ENCODE results near the gene FES. TPM values are rescaled to one million over a fixed set of nuclear protein-coding genes. Genes with fewer than 3 reads are reported as not detected.

Gene FES
- total and polyA plus RNA-seq, 4 donors, result 11.6 to 68.3 (median 33.1) TPM

DNA sequence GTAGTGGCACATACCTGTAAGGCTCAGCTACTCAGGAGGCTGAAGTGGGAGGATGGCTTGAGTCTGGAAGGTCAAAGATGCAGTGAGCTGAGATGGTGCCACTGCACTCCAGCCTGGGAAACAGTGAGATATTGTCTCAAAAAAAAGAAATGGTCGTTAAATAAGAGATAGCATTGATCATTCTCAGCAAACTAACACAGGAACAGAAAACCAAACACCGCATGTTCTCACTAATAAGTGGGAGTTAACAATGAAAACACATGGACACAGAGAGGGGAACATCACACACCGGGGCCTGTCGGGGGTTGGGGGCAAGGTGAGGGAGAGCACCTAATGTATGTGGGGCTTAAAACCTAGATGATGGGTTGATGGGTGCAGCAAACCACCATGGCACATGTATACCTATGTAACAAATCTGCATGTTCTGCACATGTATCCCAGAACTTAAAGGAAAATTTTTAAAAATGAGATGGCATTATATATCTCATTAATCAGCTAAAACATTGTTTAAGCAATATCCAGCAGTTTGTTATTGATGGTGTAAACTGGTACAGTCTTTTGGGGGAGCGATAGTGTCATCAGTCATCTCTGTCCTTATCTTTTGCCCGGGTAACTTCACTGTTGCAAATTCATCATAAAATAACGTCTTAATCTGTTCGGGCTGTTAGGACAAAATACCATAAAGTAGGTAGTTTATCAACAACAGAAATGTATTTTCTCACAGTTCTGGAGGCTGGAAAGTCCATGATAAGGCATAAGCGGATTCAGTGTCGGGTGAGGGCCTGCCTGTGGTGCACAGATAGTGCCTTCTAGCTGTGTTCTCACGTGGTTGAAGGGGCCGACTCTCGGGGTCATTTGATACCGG lies 17.1 kb downstream of the FES start:
- Histone ChIP-seq H3K27me3 (ENCODE audit: control insufficient read depth in 1 of 2, insufficient read depth in 2 of 2, low read length in 1 of 2) (no peaks in the 10 kb centered on the region), H3K4me1 (ENCODE audit: control insufficient read depth in 1 of 2, insufficient read depth in 2 of 2, low read length in 2 of 2) (no peaks in the 10 kb centered on the region), H3K27ac (ENCODE audit: low read depth in 1 of 2, low read length in 2 of 2) (peak overlapping the region in 1 of 2 donors; percentile 62), H3K9me3 (ENCODE audit: control insufficient read depth, low read length) (no peaks in the 10 kb centered on the region), H3K36me3 (ENCODE audit: control insufficient read depth in 1 of 2, insufficient read depth in 2 of 2, low read length in 1 of 2) (peaks cover 0 to 2% of the 10 kb centered on the region in 2 donors), H3K4me3 (ENCODE audit: low read length in 2 of 2) (no peak overlapping the region)
- WGBS, 2 donors, result 54 to 57% methylated on average over 14 of the region's 14 CpGs
- intact Hi-C loops (cut with DNase I), result loop anchor here in 1 of 2 donors (2.0 kb wide), 1 partner anchor 29 kb away; no protein-coding TSS in a partner anchor
- DNase-seq (no peak), ATAC-seq (ENCODE audit: low FRiP score) (no peak)

DNA sequence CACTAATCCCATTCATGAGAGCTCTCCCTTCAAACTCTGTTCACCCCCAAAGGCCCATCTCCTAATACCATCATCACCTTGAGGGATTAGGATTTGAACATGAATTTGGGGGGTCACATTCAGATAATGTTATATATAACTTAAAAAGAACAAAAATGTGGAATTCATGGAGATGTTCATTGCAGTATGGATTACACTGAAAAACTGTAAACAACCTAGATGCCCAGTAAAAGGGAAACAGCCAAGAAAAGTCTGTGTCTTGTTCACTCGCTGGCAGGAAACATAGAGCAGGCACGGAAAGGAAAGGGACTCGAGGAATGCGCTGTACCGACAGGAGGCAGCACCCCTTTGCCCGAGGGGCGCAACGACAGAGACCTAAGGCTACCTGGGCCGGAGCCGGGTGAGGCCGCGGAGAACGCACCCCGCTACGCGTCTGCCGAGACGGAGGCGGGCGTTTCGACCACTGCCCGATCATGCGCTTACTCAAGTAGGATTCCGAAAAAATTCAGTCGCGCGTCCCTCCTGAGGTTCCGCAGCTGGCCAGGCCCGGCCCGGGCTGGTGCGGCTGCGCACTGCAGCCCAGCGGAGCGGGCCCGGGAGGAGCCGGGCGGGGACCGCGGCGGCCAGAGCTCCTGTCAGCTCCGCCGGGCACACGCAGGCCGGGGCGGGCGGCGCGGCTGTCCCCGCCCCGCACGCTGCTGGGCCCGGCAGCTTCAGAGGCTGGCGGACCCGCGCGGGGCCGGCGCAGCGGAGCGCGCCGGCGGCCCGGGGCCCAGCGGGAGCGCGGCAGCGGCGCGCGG lies 17.9 kb downstream of the FES start:
- no peaks in the 10 kb centered on the region for H3K4me1 ChIP-seq (ENCODE audit: control insufficient read depth in 1 of 2, insufficient read depth in 2 of 2, low read length in 2 of 2)
- H3K36me3 ChIP-seq (ENCODE audit: control insufficient read depth in 1 of 2, insufficient read depth in 2 of 2, low read length in 1 of 2), result peaks cover 0 to 6% of the 10 kb centered on the region in 2 donors
- peak overlapping the region; percentile 77 to 90 for H3K4me3 ChIP-seq (ENCODE audit: low read length in 2 of 2)
- intact Hi-C loops (cut with DNase I), result loop anchor here in 1 of 2 donors (2.0 kb wide), 1 partner anchor 29 kb away; no protein-coding TSS in a partner anchor
- no peaks in the 10 kb centered on the region for H3K9me3 ChIP-seq (ENCODE audit: control insufficient read depth, low read length)
- WGBS, 2 donors, result 0% methylated on average over 60 to 71 of the region's 71 CpGs
- DNase-seq, result peak; percentile 84 to 92
- ATAC-seq (ENCODE audit: low FRiP score), result peak; percentile 93
- peak overlapping the region; percentile 79 to 97 for H3K27ac ChIP-seq (ENCODE audit: low read depth in 1 of 2, low read length in 2 of 2)
- no peaks in the 10 kb centered on the region for H3K27me3 ChIP-seq (ENCODE audit: control insufficient read depth in 1 of 2, insufficient read depth in 2 of 2, low read length in 1 of 2)

DNA sequence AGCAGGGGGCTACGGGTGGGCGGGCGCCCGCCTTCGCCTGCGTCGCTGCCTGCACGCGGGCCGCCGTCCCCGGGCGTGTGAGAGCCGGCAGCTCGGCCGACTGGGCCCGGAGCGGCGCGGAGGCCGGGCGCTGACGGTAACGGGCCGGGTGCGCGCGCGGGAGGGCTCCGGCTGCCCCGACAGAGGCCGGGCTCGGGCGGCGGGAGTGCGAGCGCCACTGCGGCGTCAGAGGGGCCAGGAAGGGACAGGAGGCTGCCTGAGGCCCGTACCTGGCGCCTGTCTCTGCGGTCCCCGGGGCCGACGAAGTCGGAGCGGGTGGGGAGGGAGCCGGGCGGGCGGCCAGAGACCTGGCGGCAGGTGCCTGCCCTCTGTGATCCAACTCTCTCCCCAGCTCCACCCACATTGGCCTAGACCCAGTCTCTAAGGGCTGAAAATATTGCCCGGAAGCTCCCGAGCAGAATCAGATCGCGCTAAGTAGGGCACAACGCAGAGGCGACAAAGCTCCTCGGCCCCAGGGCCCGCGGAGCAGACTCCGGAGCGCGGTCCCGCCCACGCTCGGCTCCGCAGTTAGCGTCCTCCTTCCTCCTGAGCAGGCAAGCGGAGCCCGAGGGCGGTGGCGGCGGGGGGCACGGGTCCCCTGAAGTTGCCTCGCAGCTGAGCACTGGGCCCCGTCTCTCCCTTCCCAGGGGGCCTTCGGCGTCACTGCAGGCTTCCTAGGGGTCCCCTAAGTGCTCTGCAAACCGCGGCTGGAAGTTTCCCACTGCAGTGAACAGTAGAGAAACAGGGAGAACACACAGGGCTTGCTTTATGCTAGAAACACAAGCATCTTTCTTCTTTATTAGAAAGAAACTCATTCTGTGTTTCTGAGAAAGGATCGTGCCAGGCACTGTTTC lies 18.8 kb downstream of the FES start, which contains the start of gene MAN2A2:
MAN2A2 (plus strand) TSS at position 463 of the 893 bp plus-strand sequence. CDS start 906 bp downstream, outside the sequence.
- ATAC-seq (ENCODE audit: low FRiP score) (peak; percentile 73), DNase-seq (peak; percentile 81 to 90)
- Histone ChIP-seq H3K4me3 (ENCODE audit: low read length in 2 of 2) (peak within 1 kb of the TSS; percentile 77 to 90), H3K27me3 (ENCODE audit: control insufficient read depth in 1 of 2, insufficient read depth in 2 of 2, low read length in 1 of 2) (no peaks in the 10 kb centered on the region), H3K36me3 (ENCODE audit: control insufficient read depth in 1 of 2, insufficient read depth in 2 of 2, low read length in 1 of 2) (peaks cover 0 to 7% of the 10 kb centered on the region in 2 donors), H3K9me3 (ENCODE audit: control insufficient read depth, low read length) (no peaks in the 10 kb centered on the region), H3K4me1 (ENCODE audit: control insufficient read depth in 1 of 2, insufficient read depth in 2 of 2, low read length in 2 of 2) (no peaks in the 10 kb centered on the region), H3K27ac (ENCODE audit: low read depth in 1 of 2, low read length in 2 of 2) (peak within 1 kb of the TSS; percentile 79 to 97)
- WGBS, 2 donors, result 0% methylated on average over 64 to 81 of the region's 81 CpGs
- intact Hi-C loops (cut with DNase I), result loop anchor here (1.0 to 2.0 kb wide), 2 partner anchors 26 to 28 kb away; no protein-coding TSS in a partner anchor

DNA sequence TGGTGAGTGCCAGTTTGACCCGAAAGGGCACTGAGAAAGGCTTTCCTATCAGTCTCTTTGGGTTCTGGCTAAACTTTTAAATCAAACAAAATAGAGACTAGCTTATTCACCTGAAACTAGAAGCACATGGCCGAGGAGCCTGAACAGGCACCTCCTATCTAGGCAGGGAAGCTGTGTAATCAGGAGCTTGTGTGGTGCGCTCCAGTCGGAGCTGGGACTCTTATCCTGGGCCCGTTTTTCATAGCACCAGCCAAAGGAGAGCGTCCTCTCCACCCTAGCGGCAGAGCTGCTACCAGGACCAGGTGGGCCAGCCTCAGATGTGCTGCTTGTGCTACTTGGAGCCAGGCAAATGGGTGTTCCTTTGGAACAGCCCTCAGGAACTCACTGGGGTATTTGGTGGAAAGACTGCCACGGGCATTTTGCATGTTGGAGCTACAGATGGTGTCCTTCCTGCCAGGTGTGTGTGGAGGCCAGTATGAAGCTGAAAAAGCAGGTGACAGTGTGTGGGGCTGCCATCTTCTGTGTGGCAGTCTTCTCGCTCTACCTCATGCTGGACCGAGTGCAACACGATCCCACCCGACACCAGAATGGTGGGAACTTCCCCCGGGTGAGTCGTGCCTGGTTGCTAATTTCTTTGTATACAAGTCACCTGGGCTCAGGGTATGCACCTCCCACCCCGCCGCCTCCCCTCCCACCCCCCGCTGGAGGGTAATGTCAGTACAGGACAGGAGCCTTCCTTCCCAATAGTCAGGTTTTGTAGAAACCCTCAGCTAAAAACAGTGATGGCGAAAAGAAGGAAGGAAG lies 19.6 kb downstream of the FES start:
- peak in 1 of 2 donors; percentile 37 for DNase-seq
- no peaks in the 10 kb centered on the region for H3K9me3 ChIP-seq (ENCODE audit: control insufficient read depth, low read length)
- peaks cover 0 to 7% of the 10 kb centered on the region in 2 donors for H3K36me3 ChIP-seq (ENCODE audit: control insufficient read depth in 1 of 2, insufficient read depth in 2 of 2, low read length in 1 of 2)
- no peaks in the 10 kb centered on the region for H3K4me1 ChIP-seq (ENCODE audit: control insufficient read depth in 1 of 2, insufficient read depth in 2 of 2, low read length in 2 of 2)
- intact Hi-C loops (cut with DNase I), result loop anchor here (1.0 to 2.0 kb wide), 2 partner anchors 25 to 27 kb away; no protein-coding TSS in a partner anchor
- peak overlapping the region in 1 of 2 donors; percentile 95 for H3K27ac ChIP-seq (ENCODE audit: low read depth in 1 of 2, low read length in 2 of 2)
- H3K4me3 ChIP-seq (ENCODE audit: low read length in 2 of 2), result peak overlapping the region; percentile 77 to 90
- ATAC-seq (ENCODE audit: low FRiP score), result no peak
- 63 to 69% methylated on average over 18 of the region's 18 CpGs for WGBS, 2 donors
- H3K27me3 ChIP-seq (ENCODE audit: control insufficient read depth in 1 of 2, insufficient read depth in 2 of 2, low read length in 1 of 2), result no peaks in the 10 kb centered on the region

DNA sequence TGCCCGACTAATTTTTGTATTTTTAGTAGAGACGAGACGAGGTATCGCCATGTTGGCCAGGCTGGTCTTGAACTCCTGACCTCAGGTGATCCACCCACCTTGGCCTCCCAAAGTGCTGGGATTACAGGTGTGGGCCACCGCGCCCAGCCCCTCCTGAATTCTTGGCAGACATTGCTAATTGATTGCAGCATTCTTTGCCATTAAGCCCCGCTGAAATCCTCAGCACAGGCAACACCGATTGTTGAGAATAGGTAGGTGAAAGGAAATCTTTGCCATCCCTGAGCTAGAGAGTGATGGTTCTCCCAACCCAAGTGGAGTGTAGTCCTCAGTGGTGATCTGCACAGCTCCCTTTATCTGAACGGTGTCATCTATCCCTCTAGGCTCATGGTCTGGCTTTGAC lies 20.4 kb downstream of the FES start:
- WGBS, 2 donors, result 95 to 96% methylated on average over 9 of the region's 9 CpGs
- Histone ChIP-seq H3K9me3 (ENCODE audit: control insufficient read depth, low read length) (no peaks in the 10 kb centered on the region), H3K4me3 (ENCODE audit: low read length in 2 of 2) (no peak overlapping the region), H3K27me3 (ENCODE audit: control insufficient read depth in 1 of 2, insufficient read depth in 2 of 2, low read length in 1 of 2) (no peaks in the 10 kb centered on the region), H3K4me1 (ENCODE audit: control insufficient read depth in 1 of 2, insufficient read depth in 2 of 2, low read length in 2 of 2) (no peaks in the 10 kb centered on the region), H3K36me3 (ENCODE audit: control insufficient read depth in 1 of 2, insufficient read depth in 2 of 2, low read length in 1 of 2) (peaks cover 0 to 7% of the 10 kb centered on the region in 2 donors), H3K27ac (ENCODE audit: low read depth in 1 of 2, low read length in 2 of 2) (no peak overlapping the region)
- no peak for ATAC-seq (ENCODE audit: low FRiP score)
- DNase-seq, result no peak
- intact Hi-C loops (cut with DNase I), result no loop called here

DNA sequence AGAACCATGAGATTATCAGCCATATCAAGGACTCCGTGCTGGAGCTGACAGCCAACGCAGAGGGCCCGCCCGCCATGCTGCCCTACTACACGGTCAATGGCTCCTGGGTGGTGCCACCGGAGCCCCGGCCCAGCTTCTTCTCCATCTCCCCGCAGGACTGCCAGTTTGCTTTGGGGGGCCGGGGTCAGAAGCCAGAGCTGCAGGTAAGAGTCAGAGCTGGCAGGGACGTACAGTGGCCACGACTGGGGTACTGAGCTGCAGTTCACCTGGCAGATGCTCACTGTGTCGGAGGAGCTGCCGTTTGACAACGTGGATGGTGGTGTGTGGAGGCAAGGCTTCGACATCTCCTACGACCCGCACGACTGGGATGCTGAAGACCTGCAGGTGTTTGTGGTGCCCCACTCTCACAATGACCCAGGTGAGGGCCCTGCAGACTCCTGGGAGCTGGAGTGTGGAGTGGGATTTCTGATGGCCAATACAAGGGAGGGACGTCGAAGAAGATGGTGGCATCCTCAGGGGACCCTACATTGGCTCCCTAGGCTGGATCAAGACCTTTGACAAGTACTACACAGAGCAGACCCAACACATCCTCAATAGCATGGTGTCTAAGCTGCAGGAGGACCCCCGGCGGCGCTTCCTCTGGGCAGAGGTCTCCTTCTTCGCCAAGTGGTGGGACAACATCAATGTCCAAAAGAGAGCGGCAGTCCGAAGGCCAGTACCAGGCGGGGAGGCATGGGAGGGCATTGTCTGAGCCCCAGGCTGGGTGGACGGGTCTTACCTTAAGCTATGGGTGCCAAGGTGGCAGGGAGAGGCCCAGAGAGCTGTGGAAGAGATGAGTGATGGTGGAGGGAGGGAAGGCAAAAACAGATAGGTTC lies 21.2 kb downstream of the FES start:
- no peak overlapping the region for H3K4me3 ChIP-seq (ENCODE audit: low read length in 2 of 2)
- DNase-seq (no peak), ATAC-seq (ENCODE audit: low FRiP score) (no peak)
- no peaks in the 10 kb centered on the region for H3K4me1 ChIP-seq (ENCODE audit: control insufficient read depth in 1 of 2, insufficient read depth in 2 of 2, low read length in 2 of 2)
- H3K27ac ChIP-seq (ENCODE audit: low read depth in 1 of 2, low read length in 2 of 2), result no peak overlapping the region
- H3K27me3 ChIP-seq (ENCODE audit: control insufficient read depth in 1 of 2, insufficient read depth in 2 of 2, low read length in 1 of 2), result no peaks in the 10 kb centered on the region
- WGBS, 2 donors, result 95 to 96% methylated on average over 28 of the region's 28 CpGs
- peaks cover 0 to 7% of the 10 kb centered on the region in 2 donors for H3K36me3 ChIP-seq (ENCODE audit: control insufficient read depth in 1 of 2, insufficient read depth in 2 of 2, low read length in 1 of 2)
- no peaks in the 10 kb centered on the region for H3K9me3 ChIP-seq (ENCODE audit: control insufficient read depth, low read length)
- intact Hi-C loops (cut with DNase I), result no loop called here
